HG02943 (cell line): ENCODE measurements around the gene MCU.
"Not testable (repeated sequence)": the region's sequence is repeated elsewhere in the genome, so short reads cannot be mapped to it uniquely, and the experiment has no call there.

ENCODE experiments used
- ATAC-seq: cut with Tn5 transposase; IDR thresholded peaks from one replicate; pipeline ENCODE4 v1.9.1; 2021; ENCODE audit warnings: mild to moderate bottlenecking, low read depth, moderate library complexity; ENCODE audit not compliant: unreplicated experiment

The MCU gene

DNA sequence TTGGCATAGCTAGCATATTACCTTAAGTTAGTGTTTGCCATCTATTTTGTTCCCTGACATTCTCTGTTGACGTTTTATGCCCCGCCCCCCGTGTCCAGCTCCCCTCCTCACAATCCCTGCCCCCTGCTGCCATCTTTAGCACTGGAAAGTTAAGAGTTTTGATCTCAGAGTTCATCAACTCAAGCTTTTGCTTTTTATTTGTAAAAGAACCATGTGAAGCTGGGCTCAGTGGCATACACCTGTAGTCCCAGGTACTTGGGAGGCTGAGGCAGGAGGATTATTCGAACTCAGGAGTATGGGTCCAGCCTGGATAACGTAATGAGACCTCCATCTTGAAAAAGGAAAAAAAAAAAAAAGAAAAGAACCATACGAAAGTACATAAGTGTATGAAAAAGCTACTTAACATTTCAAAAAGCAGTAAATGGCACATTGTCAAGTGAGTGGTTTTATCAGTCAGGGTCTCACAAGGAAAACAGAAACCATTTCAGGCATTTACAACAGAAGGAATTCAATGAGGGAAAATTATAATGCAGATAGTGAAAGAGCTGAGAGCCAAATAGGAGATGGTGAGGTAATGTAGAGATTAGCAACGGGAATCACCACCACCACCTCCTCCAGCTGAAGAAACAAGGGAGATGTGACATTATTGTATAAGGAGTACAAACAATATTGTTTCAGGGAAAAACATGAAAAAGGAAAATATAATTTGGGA is 64.9 kb downstream of the MCU start:
- ATAC-seq, result no peak

DNA sequence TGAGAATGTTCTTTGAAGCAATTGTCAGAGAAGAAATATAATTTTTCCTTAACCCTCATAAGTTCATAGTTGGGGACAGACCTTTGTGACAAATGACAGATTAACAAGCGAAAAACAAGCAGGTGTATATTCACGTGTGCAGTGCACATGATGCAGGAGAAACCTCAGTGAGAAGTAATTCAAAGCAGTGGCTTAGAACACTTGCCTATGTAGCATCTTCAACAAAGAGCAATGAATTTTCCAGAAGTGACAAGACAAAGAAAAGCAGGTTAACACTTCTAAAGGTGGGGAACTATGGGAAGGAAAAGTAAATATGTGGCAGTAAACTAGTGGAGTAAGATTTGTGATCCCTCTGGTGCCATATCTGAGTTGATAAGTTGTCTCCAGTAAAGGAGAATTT is 65.8 kb downstream of the MCU start:
- no peak for ATAC-seq

DNA sequence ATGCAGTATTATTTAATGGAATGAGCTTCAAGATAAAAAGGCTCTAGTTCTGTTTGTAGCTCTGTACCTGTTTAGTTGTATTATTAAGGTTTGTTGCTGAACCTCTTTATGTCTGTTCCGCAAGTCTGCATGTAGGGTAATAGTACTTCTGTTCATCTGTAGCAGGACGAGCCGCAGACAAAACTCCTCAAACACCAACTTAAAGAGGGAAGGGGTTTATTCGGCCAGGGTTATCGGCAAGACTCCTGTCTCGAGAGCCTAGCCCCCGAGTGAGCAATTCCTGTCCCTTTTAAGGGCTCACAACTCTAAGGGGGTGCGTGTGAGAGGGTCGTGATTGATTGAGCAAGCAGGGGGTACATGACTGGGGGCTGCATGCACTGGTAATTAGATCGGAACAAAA is 67.0 kb downstream of the MCU start:
- ATAC-seq, result not testable (repeated sequence)

DNA sequence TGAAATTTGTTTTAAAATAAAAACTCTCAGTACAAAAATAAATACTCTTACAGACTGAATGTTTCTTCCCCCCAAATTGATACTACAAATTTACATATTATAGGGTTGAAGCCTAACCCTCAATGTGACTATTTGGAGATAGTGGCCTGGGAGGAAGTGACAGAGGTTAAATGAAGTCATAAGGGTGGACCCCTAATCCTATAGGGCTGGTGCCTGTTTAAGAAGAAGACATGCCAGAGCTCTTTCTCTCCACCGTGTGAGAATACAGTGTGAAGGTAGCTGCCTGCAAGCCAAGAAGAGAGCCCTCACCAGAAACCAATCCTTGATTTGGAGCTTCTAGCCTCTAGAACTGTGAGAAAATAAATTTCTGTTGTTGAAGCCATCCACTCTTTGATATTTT is 67.6 kb downstream of the MCU start:
- ATAC-seq, result no peak

DNA sequence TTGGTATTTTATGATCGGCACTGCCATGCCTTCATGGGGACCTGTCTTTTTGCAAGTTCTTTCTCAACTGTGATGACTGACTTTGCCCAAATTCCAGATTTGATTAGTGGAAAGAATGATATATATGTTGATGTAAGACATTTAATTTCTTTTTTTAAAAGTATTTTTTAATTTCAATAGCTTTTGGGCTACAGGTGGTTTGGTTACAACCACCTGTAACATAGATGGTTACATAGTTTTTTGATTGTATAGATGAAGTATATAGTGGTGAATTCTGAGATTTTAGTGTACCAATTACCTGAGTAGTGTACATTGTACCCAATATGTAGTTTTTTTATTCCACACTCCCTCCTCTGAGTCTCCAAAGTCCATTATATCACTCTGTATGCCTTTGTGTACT is 69.6 kb downstream of the MCU start:
- no peak for ATAC-seq

DNA sequence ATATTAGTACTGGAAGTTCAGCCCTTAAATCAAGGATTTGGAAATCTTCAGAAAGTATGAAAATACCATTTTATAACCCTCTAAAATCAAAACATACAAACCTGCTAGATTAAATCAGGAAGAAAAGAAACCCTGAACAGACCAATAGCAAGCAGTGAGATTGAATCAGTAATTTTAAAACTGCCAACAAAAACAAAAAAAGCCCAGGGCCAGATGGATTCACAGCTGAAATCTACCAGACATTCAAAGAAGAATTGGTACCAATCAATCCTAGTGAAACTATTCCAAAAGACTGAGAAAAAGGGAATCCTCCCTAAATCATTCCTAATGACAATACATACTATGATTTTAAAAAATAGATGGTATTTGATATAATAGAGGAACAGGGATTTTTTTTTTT is 70.1 kb downstream of the MCU start:
- ATAC-seq, result no peak

DNA sequence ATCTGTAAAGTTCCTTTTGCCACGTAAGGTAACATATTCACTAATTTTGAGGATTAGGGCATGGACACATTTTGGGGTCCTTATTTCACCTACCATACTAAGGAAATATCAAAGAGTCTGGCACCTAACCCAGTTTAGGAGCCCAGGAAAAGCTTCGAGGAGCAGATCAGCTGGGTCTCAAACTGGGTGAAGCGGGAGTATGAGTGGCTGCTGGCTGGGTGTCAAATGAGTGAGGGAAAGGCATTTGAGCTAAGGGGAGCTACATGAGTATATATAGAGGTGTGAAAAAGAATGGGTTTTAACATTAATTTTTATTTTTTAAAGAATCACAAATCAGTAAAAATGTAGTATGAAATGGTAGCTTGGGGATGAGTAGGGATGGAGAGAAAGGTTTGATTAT is 71.3 kb downstream of the MCU start:
- no peak for ATAC-seq

DNA sequence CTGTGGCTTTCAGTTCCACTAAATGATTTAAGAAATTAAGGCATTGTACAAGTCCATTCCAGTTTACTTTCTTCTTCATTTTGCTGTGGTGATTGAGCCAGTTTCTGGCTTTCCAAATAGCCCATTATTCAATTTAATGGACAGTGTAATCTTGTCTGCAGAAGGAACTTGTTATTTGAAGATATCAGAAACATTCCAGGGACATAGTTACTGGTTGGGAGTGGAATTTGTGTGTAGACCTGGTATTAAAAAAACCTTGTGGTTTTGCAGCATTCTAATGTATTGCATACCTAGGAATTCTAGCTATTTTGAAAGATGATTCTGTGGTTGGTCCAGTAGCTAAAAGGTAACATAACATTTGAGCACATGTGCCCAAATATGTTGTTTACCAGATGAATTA is 72.2 kb downstream of the MCU start:
- ATAC-seq, result no peak

DNA sequence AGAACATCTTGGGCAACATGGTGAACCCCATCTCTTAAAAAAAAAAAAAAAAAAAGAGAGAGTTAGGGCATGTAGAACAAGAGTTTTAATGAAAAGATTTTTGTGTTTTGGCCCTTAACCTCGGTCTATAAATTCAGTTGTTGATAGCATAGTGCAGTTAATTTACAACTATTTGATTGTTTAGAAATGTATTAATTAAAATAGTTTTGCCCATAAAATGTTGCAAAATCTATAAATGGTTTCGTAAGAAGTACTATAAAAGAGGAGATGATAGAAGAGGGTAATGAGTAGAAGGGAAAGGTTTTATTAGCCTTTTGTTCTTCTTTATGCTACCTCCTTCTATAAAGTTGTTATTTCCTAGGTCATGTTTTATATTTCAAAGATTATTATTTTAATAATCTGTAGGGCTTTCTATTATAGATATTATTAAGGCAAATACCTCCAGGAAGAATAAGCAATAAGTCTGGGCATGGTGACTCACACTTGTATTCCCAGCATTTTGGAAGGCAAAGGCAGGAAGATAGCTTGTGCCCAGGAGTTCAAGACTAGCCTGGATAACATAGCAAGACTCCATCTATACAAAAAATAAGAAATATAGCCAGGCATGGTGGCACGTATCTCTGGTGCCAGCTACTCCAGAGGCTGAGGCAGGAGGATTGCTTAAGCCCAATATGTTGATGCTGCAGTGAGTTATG is 73.3 kb downstream of the MCU start:
- no peak for ATAC-seq

DNA sequence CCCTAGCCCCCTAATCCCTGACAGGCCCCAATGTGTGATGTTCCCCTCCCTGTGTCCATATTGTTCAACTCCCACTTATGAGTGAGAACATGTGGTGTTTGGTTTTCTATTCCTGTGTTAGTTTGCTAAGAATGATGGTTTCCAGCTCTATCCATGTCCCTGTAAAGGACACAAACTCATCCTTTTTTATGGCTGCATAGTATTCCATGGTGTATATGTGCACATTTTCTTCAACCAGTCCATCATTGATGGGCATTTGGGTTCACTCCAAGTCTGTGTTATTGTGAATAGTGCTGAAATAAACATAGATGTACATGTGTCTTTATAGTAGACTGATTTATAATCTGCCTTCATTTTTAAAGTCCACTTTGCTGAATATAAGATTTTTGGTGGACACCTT is 79.3 kb downstream of the MCU start:
- not testable (repeated sequence) for ATAC-seq

DNA sequence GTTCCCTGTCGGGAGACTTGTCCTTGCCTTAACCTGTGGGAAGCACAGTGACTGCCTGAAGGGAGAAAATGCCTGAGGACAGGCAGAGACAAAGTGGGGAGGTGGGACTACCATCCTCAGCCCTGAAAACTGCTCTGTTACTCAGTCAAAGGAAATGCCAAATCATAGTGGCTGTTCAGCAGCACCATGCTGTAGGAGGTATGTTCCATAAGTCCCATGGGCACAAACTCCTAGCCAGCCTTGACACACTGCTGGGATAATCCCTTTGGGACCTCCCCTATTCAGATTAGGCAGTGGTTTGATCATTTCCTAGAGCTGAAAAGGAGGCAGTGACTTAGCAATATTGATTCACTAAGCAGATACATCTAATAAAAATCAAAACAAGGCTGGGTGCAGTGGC is 80.1 kb downstream of the MCU start:
- ATAC-seq, result no peak

DNA sequence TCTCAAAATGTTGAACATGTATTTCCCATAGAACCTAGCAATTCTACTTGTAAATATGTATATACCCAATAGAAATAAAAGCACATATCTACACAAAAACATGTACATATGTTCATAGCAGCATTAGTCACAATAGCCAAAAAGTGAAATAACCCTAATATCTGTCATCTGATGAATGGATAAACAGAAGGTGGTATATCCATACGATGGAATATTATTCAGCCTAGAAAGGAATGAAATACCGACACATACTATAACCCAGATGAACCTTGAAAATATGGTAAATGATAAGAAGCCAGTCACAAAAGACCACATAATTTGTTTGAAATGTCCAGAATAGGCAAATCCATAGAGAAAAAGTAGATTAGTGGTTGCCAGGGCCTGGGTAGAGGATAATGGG is 87.9 kb downstream of the MCU start:
- ATAC-seq, result no peak

DNA sequence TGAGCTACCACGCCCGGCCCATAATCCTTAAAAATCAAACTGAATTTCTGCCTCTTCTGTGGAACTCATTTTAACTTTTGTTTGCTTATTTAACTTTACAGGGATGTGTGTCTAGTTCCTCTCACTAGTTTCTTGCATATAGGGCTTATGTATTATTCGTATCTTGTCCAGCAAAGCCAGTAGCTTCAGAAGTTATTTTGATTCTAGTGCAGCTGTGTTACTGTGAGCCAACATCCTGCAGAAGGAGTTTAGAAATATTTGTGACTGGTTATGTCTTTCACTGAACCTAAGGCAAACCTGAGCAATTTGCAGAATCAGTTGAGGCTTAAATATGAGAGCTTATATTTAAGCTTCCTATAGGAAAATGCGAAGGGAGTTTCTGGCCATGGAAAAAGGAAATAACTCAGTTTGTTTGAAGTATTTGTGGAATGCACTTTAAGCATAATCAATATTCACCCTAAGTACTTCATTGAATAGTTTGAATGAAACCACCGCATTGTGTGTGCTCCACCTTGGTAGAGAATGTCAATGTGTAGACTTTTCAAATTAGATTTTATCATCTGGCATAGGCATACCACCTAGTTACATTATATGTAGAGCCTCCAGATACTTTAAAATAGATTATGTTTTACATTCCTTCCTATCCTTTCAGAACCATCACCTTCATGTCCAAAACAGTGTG is 90.8 kb downstream of the MCU start:
- no peak for ATAC-seq

DNA sequence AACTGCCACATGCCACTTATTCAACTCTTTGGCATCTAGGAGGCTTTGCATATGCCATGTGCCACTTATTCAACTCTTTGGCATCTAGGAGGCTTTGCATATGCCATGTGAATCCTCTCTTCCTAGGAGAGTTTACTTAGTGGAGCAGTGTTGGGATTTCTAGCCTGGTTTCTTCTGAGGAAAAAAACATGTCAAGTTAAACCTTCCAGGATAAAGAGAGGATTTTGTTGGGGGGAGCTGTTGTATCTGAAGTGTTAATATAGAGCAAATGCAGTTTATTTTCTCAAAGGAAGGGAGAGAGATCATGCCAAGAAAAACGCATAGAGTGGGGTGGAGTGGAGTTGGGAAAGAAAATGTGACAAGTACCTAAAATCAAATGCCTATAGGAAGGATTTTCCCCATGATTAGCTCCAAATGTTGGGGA is 91.5 kb downstream of the MCU start:
- ATAC-seq, result no peak

DNA sequence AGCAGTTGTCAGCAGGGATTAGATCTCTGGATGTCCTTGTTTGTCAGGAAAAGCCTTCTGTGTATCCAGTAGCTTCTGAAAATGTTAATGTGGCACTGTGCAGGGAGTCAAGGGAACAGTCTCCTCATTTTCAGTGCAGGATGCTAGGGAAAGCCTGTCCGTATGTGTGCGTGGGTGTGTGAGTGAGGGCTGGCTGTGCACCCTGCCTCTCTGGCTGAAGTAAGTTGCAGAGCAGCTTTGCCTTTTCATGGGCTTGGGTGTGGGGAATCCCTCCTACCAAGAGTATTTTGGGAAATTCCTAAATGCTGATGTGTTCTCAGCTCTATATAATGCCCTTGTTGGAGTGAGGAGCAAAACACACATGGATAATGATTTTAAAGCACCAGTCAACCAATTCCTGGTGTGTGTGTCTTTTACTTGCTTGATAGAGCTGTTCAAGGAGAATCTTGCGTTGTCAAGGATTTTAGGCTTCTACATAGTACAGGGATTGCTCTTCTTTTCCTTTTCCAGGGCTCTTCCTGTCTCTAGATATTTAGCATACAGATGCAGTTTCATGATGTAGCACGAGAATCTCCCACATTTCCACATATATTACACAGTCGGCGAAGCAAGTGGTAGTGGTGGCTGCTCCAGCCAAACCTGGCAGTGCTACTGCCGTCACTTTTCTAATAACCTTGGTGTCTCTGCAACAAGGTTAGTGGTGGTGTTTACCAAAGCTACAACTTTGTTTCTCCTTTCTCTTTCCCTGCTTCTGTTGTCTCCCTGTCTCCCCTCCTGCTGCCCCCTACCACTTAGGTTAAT is 92.8 kb downstream of the MCU start:
- no peak for ATAC-seq

DNA sequence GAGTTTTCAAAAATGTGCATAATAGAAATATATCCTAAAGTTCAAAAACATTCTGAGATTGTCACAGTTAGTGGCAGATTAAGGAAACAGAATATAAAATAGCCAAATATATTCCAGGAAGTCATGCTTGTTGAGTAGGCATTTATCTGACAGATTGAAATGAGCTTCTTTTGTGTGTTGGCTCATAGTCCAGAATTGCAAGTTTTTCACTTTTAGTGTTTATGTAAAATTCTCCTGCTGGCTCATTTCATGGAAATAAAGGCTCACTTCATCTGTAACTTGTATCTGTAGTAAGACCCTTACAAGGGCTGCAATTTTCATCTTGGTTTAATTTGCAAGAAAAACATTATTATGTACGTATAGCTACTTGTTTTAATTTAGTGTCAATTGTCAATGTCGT is 93.5 kb downstream of the MCU start:
- ATAC-seq, result no peak

DNA sequence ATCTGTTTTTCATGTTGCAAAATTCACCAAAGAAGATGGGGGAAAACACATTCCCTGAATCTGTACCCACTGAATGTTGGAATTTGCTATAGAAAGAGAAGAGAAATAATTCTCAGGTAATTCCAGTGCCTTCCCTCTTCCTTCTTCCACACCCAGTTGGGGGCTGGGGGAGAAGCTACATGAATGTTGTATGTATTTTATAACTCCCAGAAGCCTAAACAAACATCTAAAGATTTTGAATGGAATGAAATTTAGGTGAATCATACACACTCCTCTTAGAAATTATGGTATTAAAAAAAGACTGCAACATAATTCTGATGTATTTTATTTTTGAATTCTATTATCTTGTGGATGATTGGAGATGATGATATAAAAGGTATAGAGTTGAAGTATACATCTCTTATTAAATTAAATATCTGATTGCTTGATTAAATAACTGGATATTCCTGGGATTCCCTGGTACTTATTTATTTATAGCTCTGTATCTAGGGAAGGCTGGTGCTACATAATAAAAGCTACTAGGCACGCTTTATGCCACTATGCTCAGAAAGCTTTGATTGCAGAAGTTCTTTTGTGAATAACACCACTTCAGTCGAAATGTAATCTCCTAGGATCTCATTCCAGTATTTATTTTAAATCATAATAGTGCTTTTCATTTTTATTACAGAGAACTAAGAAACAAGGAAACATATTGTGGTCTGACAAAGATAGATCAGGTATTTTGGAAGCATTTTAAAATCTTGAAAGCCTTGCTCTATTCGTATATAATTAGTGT is 98.5 kb downstream of the MCU start:
- ATAC-seq, result no peak

DNA sequence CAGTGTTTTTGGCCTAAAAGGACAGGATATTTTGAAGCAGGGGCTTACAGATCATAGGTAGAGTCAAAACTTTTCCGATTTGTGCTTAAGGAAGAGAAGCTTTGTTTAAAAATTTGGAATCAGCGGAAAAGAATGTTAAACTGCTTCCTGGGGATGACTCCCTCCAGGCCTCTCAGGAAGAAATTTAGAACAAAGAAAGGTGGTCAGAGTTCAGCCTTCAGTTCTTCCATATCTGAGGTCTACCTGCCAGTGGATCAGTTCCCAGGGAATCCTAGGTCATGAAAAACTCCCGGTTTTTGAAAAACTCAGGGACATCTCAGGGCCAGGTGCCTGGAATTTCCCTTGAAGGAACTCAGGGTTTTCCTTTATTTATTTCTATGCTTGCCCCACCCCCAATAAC is 100.3 kb downstream of the MCU start:
- ATAC-seq, result no peak

DNA sequence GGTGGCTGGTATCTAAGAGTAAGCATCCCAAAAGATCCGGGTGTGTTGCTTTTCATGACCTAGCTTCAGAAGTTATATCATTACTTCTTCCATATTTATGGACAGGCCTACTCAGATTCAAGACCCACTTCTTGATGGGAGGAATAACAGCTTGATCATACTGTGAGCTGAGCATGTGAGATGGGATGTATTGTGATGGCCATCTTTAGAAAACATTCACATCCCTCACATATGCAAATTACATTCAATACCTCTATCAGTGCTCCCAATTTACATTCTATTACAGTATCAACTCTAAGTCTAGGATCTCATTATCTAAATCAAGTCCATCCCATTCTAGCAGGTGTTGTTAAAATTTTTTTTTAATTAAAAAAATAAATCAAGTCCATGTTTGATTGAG is 101.8 kb downstream of the MCU start:
- no peak for ATAC-seq

DNA sequence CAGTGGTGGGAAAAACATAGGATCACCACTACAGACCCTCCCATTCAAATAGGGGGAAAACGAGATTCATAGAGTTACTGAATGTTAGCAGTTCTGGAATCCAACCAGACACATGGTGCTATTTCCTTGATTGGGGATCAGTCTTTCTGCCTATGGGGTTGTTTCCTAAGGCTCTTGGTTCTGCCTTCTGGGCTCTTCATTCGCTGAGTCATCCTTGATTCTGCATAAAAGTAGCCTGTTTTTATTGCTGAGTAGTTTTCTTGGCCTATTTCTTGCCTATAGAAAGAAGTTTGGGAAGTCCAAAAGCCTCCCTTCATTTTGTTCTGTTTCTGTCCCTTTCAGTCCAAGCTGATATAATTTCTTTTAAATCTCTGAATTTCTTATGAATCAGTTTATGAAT is 102.3 kb downstream of the MCU start:
- no peak for ATAC-seq
